GM18507 (cell line): Measurements from ENCODE around the gene EGFR.
A peak's percentile ranks its signal among the peaks of the same experiment; 100 is the strongest.

ENCODE experiments used
- DNase-seq: peaks from one replicate; pipeline ENCODE4 v3.0.0; 2011; ENCODE audit warnings: low read depth; ENCODE audit not compliant: insufficient read length; ENCODE audit errors: extremely low spot score
- FAIRE-seq: peaks from 2 replicates; lab custom pipeline; 2011; peaks lifted over from hg19 to GRCh38; lab: Jason Lieb, UNC

EGFR gene

DNA sequence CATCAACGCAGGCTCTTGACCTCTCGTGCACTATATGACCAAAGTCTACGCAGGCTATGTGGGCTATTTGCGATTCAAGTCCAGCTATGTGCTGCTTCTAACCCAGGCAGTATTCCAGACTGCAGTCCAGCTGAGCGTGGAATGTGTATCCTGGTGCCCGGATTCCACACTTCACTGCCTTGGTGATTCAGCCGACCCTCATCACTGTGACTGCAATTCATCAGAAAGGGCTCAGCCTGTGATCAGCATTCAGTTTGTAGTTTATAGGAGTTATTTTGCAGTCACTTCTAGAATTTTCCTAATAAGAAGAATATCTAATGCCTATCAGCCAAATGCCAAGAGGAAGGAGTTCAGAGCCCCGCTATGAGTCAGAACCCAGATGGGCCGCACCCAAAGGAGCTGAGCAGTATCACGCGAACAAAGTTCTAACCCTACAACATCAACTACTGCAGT is 226.5 kb downstream of the EGFR start:
- DNase-seq (no peak), FAIRE-seq (no peak)

DNA sequence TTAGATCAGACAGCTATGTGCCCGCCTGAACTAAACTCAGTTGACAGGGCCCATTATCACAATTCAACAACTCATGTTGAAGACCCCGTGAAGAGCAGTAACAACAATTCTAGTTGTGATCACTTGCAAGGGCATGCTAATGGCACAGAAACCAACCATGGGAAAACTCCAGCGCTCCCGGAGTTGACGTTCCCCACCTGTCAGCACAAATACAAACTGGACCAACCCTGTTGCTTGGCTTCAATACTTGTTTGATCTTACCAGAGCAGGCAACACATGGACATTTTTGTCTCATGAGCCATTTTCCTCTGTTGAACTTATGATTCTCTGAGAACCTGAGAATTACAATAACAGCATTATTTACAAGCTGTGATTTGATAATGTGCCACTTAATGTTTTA is 227.4 kb downstream of the EGFR start:
- FAIRE-seq: no peak
- no peak for DNase-seq

- no peak for FAIRE-seq
- no peak for DNase-seq
Observed at GRCh38 chr7:55247428-55247827, 228.6 kb downstream of the EGFR start.

GRCh38 chr7:55248526-55248925 is 229.7 kb downstream of the EGFR start:
- FAIRE-seq: no peak

GRCh38 chr7:55249332-55249731 is 230.5 kb downstream of the EGFR start:
- DNase-seq (no peak), FAIRE-seq (no peak)

More at GRCh38 chr7:55248526-55248925, 229.7 kb downstream of the EGFR start:
- no peak for DNase-seq

DNA sequence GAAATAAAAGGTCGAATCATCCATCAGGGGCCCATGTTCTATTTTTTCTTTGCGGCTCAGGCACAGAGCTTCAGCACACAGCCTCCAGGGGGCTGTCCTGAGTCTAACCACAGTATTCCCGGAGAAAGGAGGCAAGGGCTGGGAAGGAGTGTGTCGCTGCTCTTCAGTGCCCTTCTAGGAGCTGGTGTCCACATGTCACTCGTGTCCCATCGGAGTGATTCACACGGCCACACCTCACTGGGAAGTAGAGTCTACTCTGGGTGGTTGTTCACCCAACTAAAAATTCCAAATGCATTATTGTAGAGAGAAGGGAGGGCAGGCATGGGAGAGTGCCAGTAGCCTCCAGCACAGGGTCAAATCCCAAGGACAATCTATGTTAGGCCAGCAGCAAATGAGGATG is 231.5 kb downstream of the EGFR start:
- DNase-seq (no peak), FAIRE-seq (no peak)

GRCh38 chr7:55251313-55251712 is 232.5 kb downstream of the EGFR start:
- FAIRE-seq (no peak), DNase-seq (no peak)

- DNase-seq: no peak
- FAIRE-seq: no peak
Observed at GRCh38 chr7:55251911-55252310, 233.1 kb downstream of the EGFR start.

DNA sequence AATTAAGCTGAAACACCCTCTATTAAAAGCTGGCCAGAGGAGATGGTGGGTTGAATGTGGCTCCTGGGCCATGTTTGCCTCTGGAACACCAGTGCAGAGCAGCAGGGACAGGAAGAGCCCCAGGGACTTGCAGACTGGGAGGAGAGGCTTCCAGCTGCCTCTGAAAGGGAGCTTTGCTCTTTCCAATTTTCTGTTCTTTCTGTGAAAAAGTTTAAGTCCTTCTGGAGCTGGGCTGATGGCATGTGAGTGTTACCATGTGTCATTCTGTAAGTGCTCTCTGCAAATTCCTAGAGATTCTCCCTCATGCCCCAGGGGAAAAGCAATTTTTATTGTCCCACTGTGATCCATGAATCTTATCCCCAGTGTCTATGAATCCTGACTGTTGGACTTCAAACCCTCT is 233.6 kb downstream of the EGFR start:
- FAIRE-seq (no peak), DNase-seq (no peak)

- FAIRE-seq: no peak
- DNase-seq: no peak
Observed at GRCh38 chr7:55253188-55253587, 234.4 kb downstream of the EGFR start.

- FAIRE-seq (no peak), DNase-seq (no peak)
Observed at GRCh38 chr7:55254242-55254595, 235.4 kb downstream of the EGFR start.

DNA sequence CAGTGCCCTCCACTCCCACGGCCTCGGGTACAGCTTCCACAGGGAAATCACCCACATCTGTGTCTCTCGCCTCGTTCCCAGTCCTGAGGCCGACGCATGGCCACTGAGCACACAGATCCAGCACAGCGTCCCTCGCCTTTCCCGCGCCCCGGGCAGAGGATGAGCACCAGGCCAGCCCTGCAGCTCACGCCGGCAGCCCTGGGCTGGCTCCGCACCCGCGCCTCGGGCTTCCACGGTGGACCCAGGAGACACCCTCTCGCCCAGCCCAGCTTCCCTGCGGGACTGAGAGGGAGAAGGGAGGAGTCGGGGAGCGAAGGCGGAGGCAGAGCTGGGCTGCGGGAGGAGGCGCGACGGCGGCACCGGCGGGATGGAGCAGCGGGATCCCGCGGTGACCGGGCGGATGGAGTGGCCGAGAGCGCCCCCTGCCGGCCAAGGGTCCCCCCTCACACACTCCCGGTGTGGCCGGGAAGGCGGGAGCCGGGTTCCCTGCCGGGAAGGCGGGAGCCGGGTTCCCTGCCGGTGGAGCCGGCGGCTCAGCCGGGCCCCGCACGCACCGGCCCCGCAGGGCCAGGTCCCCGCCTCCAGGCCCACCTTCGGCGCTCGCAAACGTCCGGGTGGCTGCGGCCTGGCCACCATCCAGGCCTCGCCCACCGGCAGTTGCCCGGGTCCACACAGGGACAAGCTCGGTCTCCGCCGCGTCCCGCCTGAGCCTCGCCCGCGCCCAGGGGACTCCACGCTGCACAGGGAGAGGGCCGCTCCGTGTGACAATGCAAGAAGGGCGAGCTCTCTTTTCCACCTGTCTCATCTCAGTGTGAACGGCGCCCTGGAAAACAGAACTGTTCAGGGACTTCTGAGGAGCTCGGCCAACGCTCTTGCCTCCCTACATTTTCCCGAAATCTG is 236.0 kb downstream of the EGFR start:
- DNase-seq (peak; percentile 64), FAIRE-seq (peak; percentile 46)

- DNase-seq (peak; percentile 65), FAIRE-seq (peak; percentile 69)
Observed at GRCh38 chr7:55255496-55256445, 237.0 kb downstream of the EGFR start.

- FAIRE-seq (no peak), DNase-seq (no peak)
Observed at GRCh38 chr7:55258631-55259030, 239.8 kb downstream of the EGFR start.

GRCh38 chr7:55260171-55260570 is 241.4 kb downstream of the EGFR start:
- FAIRE-seq: no peak
- DNase-seq: no peak

DNA sequence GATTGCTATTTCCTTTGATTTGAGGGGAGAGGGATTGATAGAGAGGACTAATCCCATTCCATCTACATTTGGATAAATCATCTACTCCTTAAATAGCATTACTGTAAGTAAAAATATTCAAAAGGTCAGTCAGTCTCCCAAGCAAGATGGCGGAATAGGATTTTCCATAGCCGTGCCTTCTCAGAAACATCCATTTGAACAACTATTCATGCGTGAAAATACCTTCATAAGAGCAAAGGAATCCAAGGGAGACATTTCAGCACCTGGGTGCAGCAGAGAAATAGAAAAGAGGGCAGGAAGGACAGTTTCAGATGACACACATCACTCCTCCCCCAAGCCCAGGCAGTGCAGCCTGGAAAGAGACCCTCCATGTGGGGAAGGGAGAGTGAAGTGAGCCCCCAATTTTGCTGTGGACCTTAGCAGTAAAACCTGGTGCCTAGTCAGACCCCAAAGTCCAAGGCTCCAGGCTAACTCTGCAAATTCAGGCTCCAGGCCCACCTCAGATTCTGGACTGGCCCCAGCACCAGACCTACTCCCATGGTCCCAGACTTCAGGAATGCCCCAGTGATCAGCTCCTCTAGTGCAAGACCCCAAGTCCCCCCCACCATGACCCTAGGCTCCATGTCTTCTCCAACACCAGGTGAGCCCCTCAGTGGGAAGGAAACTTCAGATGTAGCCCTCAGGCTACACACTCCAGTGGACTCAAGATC is 242.0 kb downstream of the EGFR start:
- FAIRE-seq: no peak
- DNase-seq: no peak
